ENCODE results near the gene MGLL.
A peak's percentile ranks its signal among the peaks of the same experiment; 100 is the strongest.

MGLL gene

GRCh38 chr3:127700406-127700805, 121.9 kb downstream of the MGLL start:
- DNase-seq: no peak

- no peak for DNase-seq
These were observed 122.7 kb downstream of the MGLL start for GRCh38 chr3:127699416-127700300.

DNA sequence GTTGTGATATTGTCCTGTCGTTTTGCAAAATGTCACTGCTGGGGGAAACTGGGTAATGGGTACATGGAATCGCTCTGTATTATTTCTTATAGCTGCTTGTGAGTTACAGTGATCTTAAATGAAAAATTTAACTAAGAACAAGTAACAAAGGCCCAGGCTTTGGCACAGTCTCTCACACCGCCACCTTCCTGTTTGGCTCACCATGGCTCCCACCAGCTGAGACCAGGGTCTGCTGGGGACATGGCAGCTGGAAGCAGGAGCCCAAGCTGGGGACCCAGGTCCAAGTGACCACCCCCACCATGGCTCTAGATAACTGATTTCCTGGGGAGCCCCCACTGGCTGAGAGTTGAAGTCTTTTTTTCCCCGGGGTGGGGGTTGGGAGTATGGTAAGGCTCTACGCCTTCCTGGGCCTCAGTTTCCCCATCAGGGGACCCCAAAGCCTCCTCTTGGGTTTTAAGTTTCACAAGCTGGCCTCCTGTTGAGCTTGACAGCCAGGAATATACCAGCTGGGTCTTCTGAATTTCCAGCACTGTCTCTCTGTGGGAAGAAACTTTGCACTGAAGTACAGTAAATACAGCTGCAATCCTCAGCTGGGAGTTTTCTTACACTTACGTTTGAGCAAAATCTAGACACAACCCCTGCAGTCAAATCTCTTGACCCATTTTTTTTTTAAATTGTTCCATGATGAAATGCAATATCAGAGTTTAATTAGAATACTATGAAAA, 123.5 kb downstream of the MGLL start:
- no peak for DNase-seq

GRCh38 chr3:127698286-127698685, 124.0 kb downstream of the MGLL start:
- no peak for DNase-seq

GRCh38 chr3:127697551-127698240, 124.6 kb downstream of the MGLL start:
- no peak for DNase-seq

DNA sequence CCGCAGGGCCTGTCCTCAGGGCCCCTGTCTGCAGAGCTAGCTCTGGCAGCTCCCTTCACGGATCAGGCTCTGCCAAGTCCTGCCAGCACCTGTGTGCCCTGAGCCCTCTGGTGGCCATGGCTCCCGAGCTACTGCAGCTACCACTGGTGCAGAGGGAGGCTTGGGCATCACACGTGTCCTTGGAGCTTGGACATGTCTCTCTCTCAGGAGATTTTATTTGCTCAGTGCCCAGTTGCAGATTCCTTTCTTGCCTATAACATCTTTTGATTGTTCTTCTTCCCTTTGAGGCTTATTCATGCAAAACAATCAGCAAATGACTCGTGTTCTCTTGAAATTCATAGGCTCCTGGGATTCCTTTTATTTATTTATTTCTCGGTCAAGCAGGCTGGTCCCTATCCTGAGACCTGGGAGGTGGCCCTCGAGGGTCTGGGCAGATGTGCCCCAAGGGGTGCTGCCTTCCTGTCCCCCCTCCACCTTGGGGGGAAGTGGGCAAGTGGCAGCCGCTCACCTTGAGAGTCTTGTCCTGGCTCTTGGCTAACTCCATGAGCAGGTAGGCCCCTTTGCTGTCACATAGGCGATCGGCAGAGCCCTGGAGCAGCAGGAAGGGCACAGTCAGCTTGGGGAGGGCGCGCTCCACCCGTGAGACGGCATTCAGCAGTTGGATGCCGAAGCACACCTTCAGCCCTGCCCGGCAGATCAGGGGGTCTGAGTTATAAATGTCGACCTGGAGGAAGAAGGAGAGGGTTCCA, 127.7 kb downstream of the MGLL start:
- DNase-seq: peak; percentile 68

- no peak for DNase-seq
These were observed 128.9 kb downstream of the MGLL start for GRCh38 chr3:127693336-127693843.

DNA sequence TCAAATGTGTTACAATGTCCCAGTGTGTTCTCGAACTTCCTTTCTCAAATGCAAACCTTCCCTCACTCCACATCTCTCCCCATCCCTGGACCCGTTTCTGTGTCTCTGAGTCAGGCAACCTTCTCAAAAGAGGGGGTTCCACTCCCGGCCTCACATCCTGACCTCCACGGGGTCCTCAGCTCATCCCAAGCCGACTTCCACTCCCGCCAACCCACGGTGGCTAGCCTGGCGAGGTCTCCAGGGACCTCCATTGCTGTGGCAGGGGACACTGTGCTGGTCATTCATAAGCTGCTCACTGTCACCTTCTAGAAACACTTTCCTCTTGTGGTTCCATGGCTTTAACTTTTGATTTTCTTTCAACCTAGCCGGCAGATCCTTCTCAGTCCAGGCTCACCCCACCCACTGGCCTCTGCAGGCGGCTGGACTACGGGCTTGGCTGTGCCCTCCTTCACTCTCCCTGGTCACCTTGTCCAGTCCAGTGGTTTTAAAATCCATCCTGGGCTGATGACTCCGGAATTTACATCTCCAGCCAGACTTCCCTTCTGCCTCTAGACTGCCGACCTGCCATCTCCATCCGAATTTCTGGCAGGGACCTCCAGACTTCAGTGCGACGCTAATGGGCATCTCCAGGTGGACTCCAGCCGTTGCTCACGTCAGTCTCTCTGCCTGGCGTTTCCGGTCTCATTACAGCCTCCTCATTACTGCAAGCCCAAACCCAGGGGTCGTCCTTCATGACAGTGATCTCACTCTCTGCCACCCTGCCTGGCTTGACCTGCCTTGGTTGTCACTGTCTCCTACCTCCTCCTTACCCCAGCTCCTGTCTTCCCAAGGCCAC, 129.6 kb downstream of the MGLL start:
- DNase-seq: no peak

DNA sequence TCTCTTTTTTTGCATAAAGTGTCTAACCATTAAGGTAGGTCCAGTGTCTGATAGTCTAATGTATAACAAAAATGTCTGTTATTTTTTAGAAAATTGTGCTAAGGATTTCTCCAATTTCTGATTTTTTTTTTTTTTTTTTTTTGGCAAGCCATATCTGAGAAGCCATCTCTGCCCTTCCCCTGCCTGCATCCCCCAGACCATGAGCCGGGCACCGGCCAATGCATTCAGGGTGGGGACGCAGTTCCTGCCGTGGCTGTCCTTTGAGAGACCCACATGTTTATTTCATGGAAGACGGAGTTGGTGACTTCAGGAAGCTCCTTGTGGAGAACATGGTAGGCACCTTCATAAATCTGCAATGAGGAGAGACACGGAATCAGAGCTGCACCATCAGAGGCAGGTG, 130.3 kb downstream of the MGLL start:
- DNase-seq: no peak

DNA sequence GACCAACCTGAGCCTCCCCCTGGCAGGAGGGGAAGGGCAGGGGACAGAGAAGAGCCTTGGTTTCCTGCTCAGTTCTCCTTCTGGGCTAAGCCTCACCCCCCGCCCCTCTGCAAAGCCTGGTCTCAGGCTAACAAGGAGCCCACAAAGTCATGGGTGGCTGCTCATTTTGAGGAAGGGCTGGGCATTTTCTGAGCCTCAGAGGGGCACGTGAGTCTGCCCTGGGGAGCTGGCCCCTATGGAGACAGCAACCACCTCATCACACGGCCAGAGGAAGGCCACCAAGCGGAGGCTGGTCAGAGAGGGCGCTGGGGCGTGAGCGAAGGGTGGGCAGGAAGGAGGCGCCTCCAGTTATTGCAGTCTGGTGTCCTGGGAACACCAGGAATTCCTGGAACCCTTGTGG, 130.8 kb downstream of the MGLL start:
- no peak for DNase-seq

GRCh38 chr3:127690823-127691452, 131.4 kb downstream of the MGLL start:
- DNase-seq: peak; percentile 34

- no peak for DNase-seq
These were observed 132.2 kb downstream of the MGLL start for GRCh38 chr3:127690106-127690505.

DNA sequence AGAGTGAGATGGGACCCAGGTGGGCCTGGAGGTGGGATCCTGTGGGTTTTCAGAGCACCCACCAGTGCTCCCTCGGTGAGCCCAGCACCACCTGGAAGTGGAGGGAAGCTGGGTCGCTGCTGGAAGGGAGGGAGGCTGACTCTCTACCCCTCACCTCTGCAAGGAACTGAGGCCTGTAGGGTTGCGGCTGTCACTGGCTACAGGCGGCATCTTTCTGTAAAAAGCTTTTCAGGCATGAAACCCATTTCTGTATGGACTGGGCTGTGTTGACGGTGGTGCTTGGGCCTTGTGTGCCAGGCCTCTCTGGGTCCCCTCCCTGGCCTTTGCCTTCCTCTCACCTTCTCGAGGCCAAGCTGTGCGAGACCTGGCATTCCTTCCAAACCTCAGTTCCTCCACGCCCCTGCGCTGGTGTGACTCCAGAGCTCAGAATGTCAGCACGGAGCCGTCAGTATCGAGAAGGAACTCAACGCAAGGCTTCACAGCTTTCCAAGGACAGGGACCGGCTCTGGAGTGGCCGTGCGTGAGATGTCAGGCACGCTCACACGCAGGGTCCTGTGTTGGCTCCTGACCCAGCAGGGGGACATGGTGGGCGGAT, 133.0 kb downstream of the MGLL start:
- DNase-seq: no peak

DNA sequence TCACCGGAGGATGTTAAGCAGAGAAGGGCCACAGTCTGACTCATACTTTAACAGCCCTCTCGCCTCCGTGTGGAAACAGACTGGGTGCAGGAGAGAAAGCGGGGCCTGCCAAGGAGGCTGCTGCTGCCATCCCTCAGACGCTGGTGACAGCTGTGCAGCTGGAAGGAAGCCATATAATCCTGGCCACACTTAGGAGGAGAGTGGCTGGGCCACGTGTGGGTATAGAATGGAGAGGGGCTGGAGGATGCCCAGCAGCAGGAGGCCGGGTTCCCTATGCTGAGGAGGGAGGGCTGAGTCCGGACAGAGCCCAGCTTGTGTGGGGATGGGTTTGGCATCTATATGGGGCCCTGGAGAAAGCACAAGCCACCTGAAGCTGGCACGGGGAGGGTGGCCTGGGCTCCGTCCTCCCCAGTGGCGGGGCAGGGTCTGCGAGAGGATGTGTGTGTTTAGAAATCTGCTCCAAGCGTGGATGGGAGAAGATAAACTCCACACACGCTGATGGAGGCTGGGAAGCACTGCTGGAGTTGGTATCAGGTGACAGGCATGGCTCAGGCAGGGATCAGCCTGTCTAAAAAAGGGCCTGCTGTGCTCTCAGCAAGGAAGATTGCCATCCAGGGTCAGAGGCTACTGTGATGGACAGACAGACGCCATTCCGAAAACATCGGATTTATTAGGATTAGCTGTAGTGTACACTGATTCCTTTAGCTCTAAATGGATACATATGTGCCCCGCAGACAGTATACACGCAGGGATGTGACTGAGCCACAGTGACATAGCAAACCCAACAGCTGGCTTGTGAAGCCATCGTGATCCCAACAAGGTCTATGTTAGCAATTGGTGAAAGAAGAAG, 133.7 kb downstream of the MGLL start:
- DNase-seq: no peak

DNA sequence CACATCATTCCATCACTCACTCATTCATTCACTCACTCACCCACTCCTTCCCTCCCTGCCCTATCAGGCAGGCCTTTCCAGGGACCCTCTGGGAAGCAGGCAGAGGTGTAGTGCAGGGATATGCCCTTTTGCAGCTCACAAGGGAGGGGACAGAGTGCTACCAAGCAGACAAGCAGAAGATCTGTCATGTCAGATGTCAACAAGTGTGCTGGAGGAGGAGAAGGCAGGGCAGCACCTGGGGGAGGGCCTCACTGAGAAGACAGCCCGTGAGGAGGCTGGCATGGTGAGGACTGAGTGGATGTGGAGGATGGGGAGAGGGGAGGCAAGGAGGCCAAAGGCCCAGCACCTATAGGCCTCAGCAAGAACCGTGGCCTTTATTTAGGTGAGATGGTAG, 134.3 kb downstream of the MGLL start:
- DNase-seq: no peak

- no peak for DNase-seq
These were observed 135.0 kb downstream of the MGLL start for GRCh38 chr3:127687228-127687737.

GRCh38 chr3:127686512-127686894, 135.8 kb downstream of the MGLL start:
- no peak for DNase-seq

DNA sequence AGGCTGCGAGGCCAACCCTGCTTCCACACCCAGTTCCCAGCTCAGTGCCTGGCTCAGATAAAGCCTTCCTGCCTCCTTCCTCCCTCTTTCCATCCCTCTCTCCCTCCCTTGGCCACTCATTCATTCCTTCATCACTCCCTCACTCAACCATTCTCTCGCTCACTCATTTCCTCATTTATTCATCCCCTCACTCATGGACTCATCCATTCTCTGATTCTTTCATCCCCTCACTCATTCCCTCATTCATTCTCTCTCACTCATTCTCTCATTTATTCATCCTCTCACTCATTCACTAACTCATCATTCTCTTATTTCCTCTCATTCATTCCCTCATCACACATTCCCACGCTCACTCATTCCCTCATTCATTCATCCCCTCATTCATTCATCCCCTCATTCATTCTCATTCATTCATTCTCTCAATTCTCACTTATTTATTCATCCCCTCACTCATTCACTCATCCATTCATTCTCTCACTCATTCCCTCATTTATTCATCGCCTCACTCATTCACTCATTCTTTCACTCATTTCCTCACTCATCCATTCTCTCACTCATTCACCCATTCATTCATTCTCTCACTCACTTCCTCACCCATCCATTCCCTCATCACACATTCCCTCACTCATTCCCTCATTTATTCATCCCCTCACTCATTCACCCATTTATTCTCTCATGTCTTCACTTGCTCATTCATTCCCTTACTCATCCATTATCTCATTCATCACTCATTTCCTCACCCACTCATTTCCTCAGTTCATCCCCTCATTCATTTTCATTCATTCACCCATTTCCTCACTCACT, 136.4 kb downstream of the MGLL start:
- no peak for DNase-seq
